ENCODE data around the gene BRMS1.

DNA sequence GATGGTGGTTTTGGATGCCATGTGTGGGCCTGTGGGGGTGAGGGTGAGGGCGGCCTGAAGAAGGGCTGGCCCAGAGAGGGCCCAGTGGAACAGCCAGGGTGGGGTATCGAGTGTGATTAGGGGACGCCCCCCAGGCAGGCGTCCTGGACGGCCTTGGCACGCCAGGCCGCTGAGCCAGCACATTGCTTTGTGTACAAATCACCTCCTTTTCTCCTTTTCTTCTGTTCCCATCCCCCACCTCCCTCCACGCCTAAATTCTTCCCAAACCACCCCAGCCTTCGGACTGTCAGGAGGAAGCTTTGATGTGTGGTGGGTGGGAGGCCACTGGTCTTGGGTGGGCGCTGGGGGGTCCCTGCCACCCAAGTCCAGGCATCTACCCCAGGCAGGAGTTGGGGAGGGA, 20.2 kb downstream of the BRMS1 start:
- TF ChIP-seq, protein P1, sequence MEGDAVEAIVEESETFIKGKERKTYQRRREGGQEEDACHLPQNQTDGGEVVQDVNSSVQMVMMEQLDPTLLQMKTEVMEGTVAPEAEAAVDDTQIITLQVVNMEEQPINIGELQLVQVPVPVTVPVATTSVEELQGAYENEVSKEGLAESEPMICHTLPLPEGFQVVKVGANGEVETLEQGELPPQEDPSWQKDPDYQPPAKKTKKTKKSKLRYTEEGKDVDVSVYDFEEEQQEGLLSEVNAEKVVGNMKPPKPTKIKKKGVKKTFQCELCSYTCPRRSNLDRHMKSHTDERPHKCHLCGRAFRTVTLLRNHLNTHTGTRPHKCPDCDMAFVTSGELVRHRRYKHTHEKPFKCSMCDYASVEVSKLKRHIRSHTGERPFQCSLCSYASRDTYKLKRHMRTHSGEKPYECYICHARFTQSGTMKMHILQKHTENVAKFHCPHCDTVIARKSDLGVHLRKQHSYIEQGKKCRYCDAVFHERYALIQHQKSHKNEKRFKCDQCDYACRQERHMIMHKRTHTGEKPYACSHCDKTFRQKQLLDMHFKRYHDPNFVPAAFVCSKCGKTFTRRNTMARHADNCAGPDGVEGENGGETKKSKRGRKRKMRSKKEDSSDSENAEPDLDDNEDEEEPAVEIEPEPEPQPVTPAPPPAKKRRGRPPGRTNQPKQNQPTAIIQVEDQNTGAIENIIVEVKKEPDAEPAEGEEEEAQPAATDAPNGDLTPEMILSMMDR (IDR thresholded peaks at IDR 0.05; ENCODE audit: low read length) = no peak
- TF ChIP-seq EZH2phosphoT487 (IDR thresholded peaks at IDR 0.05; ENCODE audit: low read length) = no peak

Measured in MM.1S (cell line).